GM18870 (cell line): ENCODE measurements around the gene TRAPPC8.

Source experiments
- ATAC-seq: cut with Tn5 transposase; IDR thresholded peaks from one replicate; pipeline ENCODE4 v1.9.1; 2021; ENCODE audit warnings: moderate library complexity; ENCODE audit not compliant: unreplicated experiment

Gene TRAPPC8

GRCh38 chr18:31798399-31798798 lies 144.5 kb downstream of the TRAPPC8 start:
- no peak for ATAC-seq

- no peak for ATAC-seq
These were observed 147.2 kb downstream of the TRAPPC8 start for GRCh38 chr18:31795747-31796146.

GRCh38 chr18:31793531-31793930 lies 149.4 kb downstream of the TRAPPC8 start:
- ATAC-seq: no peak

GRCh38 chr18:31792580-31792911 lies 150.4 kb downstream of the TRAPPC8 start:
- no peak for ATAC-seq

GRCh38 chr18:31791817-31792579 lies 150.9 kb downstream of the TRAPPC8 start:
- peak; percentile 98 for ATAC-seq

GRCh38 chr18:31789409-31789808 lies 153.5 kb downstream of the TRAPPC8 start:
- ATAC-seq: no peak

GRCh38 chr18:31783059-31783458 lies 159.9 kb downstream of the TRAPPC8 start:
- ATAC-seq: no peak
